GM23338 (cell line): ENCODE data around the gene THOC2.

Source experiments
- CREB1 ChIP-seq: fragments of 250-450 bp; sonication (Bioruptor Pico); IDR thresholded peaks from 2 replicates; pipeline ENCODE4 v1.5.0; 2020; ENCODE audit warnings: low read depth, mild to moderate bottlenecking, moderate library complexity
- CTCF ChIP-seq, 2 experiments: fragments of 200-600 bp in 1 of 2; sonication (generic) in 1 of 2; conservative IDR thresholded peaks; 2 replicates each; pipeline versions ENCODE4 v1.5.1 to v1.6.1; 2016 to 2017; ENCODE audit warnings: antibody characterized with exemption in 2 of 2, low read depth in 2 of 2, mild to moderate bottlenecking in 2 of 2, moderate library complexity in 1 of 2
- ETS1 ChIP-seq: IDR thresholded peaks from 2 replicates; pipeline ENCODE4 v1.6.1; 2016; ENCODE audit warnings: antibody characterized with exemption
- EZH2 ChIP-seq: fragments of 200-600 bp; sonication (generic); IDR thresholded peaks from one replicate; pipeline ENCODE4 v1.8.0; 2017; ENCODE audit warnings: antibody characterized with exemption, mild to moderate bottlenecking, low read depth; ENCODE audit not compliant: unreplicated experiment
- EZH2phosphoT487 ChIP-seq: fragments of 200-600 bp; sonication (generic); IDR thresholded peaks from one replicate; pipeline ENCODE4 v1.8.1; 2018; ENCODE audit warnings: antibody characterized with exemption; ENCODE audit not compliant: unreplicated experiment
- JUNB ChIP-seq: IDR thresholded peaks from one replicate; pipeline ENCODE4 v1.6.1; 2016; ENCODE audit warnings: antibody characterized with exemption; ENCODE audit not compliant: unreplicated experiment
- NANOG ChIP-seq: IDR thresholded peaks from 2 replicates; pipeline ENCODE4 v1.6.1; 2016; ENCODE audit warnings: antibody characterized with exemption, borderline replicate concordance
- POLR2AphosphoS5 ChIP-seq: IDR thresholded peaks from 2 replicates; pipeline ENCODE4 v1.6.1; 2016; ENCODE audit warnings: antibody characterized with exemption, low read depth
- STAT1 ChIP-seq: IDR thresholded peaks from one replicate; pipeline ENCODE4 v1.6.1; 2016; ENCODE audit warnings: antibody characterized with exemption; ENCODE audit not compliant: unreplicated experiment
- ZNF114 ChIP-seq: fragments of 250-450 bp; sonication (Bioruptor Pico); IDR thresholded peaks from 2 replicates; pipeline ENCODE4 v1.5.0; 2020; ENCODE audit warnings: mild to moderate bottlenecking, moderate library complexity
- ZNF331 ChIP-seq: fragments of 250-450 bp; sonication (Bioruptor Pico); IDR thresholded peaks from 2 replicates; pipeline ENCODE4 v1.5.0; 2020; ENCODE audit warnings: low read depth, mild to moderate bottlenecking, moderate library complexity
- TF ChIP-seq, protein P1 (sequence below): IDR thresholded peaks from one replicate; pipeline ENCODE4 v1.6.1; 2018; ENCODE audit warnings: antibody characterized with exemption; ENCODE audit not compliant: unreplicated experiment

DNA sequence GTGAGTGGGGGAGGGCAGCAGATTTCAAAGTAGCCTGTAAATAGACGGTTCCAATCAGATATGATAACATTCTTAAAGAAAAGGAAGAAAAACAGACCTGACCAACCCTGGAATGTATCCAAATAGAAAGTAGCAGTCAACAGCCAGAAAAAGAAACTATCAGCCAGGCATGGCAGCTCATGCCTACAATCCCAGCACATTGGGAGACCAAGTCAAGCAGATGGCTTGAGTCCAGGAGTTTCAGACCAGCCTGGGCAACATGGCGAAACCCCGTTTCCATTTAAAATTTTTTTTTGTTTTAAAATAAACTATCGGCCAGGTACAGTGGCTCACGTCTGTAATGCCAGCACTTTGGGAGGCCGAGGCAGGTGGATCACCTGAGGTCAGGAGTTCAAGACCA, 125.0 kb downstream of the THOC2 start:
- TF ChIP-seq CTCF (conservative IDR thresholded peaks at IDR 0.05; ENCODE audit: low read depth in 2 of 2) (no peak), POLR2AphosphoS5 (no peak), EZH2phosphoT487 (no peak), EZH2 (no peak), ZNF114 (CRISPR knock-in tag) (no peak), JUNB (no peak), NANOG (no peak), ETS1 (no peak), CREB1 (CRISPR knock-in tag) (no peak), ZNF331 (CRISPR knock-in tag) (no peak), STAT1 (no peak)
- TF ChIP-seq, protein P1, sequence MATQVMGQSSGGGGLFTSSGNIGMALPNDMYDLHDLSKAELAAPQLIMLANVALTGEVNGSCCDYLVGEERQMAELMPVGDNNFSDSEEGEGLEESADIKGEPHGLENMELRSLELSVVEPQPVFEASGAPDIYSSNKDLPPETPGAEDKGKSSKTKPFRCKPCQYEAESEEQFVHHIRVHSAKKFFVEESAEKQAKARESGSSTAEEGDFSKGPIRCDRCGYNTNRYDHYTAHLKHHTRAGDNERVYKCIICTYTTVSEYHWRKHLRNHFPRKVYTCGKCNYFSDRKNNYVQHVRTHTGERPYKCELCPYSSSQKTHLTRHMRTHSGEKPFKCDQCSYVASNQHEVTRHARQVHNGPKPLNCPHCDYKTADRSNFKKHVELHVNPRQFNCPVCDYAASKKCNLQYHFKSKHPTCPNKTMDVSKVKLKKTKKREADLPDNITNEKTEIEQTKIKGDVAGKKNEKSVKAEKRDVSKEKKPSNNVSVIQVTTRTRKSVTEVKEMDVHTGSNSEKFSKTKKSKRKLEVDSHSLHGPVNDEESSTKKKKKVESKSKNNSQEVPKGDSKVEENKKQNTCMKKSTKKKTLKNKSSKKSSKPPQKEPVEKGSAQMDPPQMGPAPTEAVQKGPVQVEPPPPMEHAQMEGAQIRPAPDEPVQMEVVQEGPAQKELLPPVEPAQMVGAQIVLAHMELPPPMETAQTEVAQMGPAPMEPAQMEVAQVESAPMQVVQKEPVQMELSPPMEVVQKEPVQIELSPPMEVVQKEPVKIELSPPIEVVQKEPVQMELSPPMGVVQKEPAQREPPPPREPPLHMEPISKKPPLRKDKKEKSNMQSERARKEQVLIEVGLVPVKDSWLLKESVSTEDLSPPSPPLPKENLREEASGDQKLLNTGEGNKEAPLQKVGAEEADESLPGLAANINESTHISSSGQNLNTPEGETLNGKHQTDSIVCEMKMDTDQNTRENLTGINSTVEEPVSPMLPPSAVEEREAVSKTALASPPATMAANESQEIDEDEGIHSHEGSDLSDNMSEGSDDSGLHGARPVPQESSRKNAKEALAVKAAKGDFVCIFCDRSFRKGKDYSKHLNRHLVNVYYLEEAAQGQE: no peak
